Fibroblast of the aortic adventitia (primary cell): ENCODE data around the gene NKX3-2. TPM values are rescaled to one million over a fixed set of nuclear protein-coding genes. Genes with fewer than 3 reads are reported as not detected.

Experiments used
- DNase-seq: peaks from one replicate; pipeline ENCODE4 v3.0.0-alpha.2; 2010; ENCODE audit warnings: low read depth
- H3K4me3 ChIP-seq: 2 replicates; pipeline ENCODE4 v1.5.1; 2011; ENCODE audit warnings: low read depth, mild to moderate bottlenecking, control low read depth, low read length, moderate library complexity
- CTCF ChIP-seq: IDR thresholded peaks from 2 replicates; pipeline ENCODE4 v1.5.1; 2011; ENCODE audit warnings: mild to moderate bottlenecking, low read length, control low read depth, inconsistent platforms; ENCODE audit not compliant: insufficient read depth
- total RNA-seq: library from RNA; depleted of rRNA; stranded (reverse); fragments of >200 nt; gene quantifications from 2 replicates; pipeline ENCODE4 v1.2.3, GENCODE V29; 2012; ENCODE audit warnings: low replicate concordance

NKX3-2 gene
- total RNA-seq, 1 donor = 0.18 TPM

- H3K4me3 ChIP-seq = no peak overlapping the region
- DNase-seq = no peak
- no peak for TF ChIP-seq CTCF
These were observed 11.0 kb upstream of the NKX3-2 start for GRCh38 chr4:13555325-13555724.

- no peak for DNase-seq
- TF ChIP-seq CTCF = no peak
- no peak overlapping the region for H3K4me3 ChIP-seq
These were observed 8.8 kb upstream of the NKX3-2 start for GRCh38 chr4:13553081-13553480.

- peak; percentile 84 for TF ChIP-seq CTCF
- peak; percentile 83 for DNase-seq
- peak overlapping the region; percentile 69 for H3K4me3 ChIP-seq
These were observed 4.8 kb upstream of the NKX3-2 start for GRCh38 chr4:13548984-13549546.

- DNase-seq = no peak
- TF ChIP-seq CTCF = no peak
These were observed 4.0 kb upstream of the NKX3-2 start for GRCh38 chr4:13548059-13548983.

GRCh38 chr4:13547485-13548041 lies 3.3 kb upstream of the NKX3-2 start:
- TF ChIP-seq CTCF = no peak
- no peak for DNase-seq
- peak overlapping the region; percentile 40 for H3K4me3 ChIP-seq

More at GRCh38 chr4:13548059-13548983, 4.0 kb upstream of the NKX3-2 start:
- peak overlapping the region; percentile 69 for H3K4me3 ChIP-seq

- peak overlapping the region; percentile 40 for H3K4me3 ChIP-seq
- no peak for DNase-seq
- no peak for TF ChIP-seq CTCF
These were observed 2.7 kb upstream of the NKX3-2 start for GRCh38 chr4:13546941-13547484.
